ENCODE results near the gene C19orf81. TPM values are rescaled to one million over a fixed set of nuclear protein-coding genes. Genes with fewer than 3 reads are reported as not detected.
A peak's percentile ranks its signal among the peaks of the same experiment; 100 is the strongest.

Gene C19orf81
- total RNA-seq, 1 donor from 2014 or later, result not detected

DNA sequence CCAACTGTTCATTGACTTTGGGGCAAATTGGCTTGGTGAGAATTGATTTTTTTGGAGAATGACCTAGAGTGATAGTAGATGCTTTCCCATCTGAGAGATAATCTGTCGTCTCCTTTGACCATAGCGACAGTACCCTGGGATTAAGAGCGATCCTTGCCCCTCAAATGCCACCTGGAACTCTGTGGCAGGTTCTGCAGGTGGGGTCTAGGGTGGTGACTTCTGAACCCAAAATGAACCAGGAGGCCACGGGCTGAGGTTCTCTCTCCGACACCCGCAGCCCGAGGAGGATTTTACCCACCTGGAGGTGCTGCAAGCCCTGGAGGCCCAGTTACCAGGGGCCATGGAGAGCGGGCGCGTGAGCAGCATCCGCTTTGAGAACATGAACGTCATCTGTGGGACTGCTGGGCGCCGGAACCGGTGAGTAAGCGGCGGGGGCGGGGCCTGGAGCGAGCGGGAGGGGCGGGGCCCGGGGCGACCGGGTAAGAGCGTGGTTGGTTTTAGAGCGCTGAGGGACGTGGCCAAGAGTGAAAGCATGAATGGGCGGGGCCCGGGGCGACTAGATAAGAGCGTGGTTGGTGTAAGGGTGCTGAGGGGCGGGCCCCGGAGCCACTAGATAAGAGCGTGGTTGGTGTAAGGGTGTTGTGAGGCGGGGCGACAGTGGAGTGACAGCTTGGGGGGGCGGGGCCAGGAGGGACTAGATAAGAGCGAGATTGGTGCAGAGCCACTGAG, 8.6 kb downstream of the C19orf81 start:
- ATAC-seq, result peak; percentile 62
- DNase-seq (ENCODE audit: low spot score), result peak; percentile 48

DNA sequence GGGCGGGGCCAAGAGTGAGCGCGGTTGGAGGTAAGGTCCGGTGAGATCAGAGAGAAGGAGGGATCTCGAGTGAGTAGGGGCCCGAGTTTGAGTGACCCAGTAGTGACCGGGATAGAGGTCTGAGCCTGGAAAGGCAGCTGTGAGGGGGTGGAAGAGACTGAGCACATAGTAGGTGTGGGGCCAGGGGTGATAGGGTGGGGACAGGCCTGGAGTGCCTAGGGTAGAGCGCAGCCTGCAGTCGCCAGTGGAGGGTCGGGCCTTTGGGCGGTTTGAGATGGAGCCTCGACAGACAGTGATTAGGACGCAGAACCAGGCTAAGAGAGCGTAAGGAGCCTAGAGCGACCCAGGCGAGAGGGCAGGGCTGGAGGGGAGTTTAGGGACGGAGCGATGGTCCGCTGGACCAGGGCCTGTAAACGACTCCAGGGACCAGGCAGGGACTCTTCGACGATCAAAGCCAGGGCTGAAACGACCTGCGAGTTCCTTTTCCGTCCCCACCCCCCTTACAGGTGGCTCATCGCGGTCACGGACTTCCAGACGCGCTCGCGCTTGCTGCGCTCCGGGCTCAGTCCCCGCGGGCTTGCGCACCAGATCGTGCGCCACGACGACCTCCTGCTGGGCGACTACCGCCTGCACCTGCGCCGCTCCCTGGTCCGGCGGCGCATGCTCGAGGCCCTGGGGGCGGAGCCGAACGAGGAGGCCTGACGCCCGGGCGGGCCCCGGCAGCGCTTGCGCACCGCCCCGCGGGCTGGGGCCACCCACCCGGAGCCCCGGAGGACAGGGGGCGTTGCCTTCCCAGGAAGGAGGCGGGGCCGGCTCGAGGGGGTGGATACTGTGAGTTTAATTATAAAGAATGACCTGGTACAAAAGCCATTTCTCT, 9.4 kb downstream of the C19orf81 start:
- ATAC-seq, result peak; percentile 41
- DNase-seq (ENCODE audit: low spot score), result no peak

DNA sequence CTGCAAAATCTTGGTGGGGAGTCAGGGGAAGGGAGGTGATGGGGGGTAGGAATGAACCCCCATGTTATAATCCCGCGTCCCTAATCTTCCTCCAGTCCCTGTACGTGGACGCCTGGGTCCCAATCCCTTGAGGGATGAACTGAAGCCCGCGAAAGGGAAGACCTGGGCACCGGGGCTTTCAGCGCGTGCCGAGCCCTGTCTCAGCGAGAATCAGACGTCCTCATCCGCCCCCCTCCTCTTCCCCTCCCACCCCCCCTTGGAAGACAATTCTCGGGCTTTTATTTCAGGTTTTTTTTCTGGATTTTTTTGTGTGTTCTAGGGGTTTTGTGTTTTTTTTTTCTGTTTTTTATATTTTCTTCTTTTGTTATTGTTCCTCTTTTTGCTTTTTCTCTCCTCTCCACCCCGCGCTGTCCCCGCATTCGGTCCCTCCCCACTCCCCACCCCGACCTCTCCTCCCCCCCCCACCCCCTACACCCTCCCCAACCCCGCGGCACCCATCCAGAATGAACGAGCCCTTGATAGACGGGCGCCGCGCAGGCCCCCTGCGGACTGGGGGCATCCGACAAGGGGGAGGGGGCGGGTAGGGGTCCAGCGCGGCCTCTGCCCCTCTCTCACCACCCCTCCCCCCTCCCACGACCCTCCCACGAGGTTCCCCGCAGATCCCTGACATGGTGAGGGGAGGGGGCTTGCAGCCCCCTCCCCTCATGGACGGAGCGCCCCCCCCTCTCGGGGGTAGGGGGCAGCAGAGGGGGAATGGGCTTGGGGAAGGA, 10.3 kb downstream of the C19orf81 start:
- no peak for DNase-seq (ENCODE audit: low spot score)

DNA sequence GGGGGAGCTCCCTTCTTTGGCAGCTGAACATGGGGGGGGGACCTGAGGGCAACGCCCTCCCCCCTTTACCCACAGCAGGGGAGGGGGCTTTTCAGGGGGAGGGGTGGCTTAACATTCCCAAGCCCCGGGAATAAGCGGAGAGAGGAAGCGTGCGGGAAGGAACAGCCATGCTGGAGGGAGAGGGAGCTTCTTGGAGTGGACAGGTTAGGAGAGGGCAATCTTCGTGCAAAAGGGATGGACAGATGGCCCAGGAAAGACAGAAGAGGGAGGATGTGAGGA, 10.8 kb downstream of the C19orf81 start:
- no peak for DNase-seq (ENCODE audit: low spot score)
- ATAC-seq, result no peak

More for the DNA sequence above, 10.3 kb downstream of the C19orf81 start:
- no peak for ATAC-seq

DNA sequence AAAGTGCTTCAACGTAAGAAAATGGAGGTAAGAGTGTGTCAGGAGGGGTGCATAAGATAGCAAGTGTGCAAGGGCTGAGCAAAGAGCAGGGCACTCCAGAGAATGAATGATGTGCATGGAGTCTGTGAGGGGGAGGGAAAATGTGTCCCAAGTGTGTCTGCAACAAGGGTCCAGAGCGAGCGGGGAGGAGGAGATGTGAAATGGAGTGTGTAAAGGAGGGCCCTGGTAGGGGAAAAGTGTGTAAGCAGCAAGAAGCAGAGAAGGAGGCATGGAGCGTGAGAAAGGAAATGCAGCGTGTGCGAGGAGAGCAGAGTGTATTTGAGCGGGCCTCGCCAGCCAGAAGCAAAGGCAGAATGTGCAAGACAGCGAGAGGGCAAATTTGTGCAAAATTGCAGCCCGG, 11.8 kb downstream of the C19orf81 start:
- DNase-seq (ENCODE audit: low spot score) (no peak), ATAC-seq (no peak)

DNA sequence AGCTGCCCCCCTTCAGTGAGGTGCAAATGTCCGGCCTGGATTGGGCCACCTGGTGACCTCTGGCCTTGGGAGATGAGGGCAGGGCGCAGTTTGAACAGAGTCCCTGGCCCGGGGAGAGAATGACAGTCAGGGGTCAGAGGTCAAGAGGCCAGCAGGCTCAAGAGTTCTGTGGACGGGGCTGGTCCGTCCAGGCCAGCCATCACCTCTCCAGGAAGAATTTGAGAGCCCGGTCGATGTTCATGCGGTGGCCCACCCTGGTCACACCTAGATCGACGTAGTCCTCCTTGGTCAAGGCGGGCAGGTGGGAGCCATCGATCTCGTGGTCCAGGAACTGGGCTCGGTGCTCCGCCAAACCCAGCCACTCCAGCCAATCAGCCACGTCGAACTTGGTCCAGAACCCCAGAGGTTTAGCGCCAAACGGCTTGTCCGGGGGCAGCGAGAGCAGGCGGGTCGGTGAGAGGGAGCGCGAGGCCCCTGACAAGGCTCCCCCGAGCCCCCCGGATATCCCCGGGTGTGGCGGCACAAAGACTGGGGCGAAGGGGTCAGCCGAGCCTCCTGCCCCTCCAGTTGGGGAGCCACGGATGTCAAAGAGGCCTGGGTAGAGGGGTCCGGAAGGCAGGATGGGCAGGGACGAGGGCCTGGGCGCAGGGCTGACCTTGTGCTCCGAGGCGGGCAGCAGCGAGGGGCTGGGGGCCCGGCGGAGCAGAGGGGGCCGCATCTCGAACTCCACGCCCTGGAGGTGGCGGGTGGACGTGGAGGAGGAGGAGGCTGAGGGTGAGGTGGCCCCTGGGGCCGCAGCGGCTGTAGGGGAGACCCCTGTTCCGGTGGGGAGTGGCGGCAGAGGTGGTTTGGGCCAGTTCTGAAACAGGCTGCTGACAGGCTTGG, 12.8 kb downstream of the C19orf81 start:
- no peak for DNase-seq (ENCODE audit: low spot score)
- no peak for ATAC-seq

DNA sequence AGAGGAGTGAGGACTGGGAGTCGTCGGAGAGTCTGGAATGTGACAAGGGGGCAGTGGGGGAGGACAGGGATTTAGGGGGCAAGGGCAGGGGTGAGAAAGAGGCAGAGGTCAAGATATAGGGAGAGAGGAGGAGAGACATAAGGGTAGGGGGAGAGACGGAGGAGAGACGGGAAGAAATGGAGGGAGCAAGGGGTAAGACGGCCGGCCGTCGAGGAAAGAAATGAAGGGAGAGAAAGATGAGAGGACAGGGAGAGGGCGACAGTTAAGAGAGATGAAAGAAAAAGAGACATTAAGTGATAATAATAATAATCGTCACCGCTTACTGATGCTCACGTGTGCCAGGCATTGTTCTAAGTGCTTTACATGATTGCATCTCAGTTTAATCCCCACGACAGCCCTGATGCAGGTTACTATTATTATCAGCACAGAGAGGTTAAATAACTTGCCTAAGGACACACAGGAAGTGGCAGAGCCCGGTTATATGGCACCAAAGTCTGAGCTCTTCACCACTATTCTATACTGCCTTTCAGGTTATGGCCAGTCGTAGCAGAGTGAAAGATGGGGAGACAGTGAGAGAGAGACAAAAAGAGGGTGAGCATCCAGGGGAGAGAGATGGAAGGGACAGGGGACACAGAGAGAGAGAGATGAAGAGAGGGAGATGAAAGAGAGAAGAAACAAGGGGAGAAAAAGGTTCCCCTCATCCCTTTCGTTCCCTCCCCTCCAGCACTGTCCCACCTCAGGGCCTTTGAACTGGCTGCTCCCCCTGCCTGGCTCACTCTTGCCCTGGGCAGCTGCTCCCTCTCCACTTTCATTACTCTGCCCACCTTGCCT, 13.6 kb downstream of the C19orf81 start:
- ATAC-seq, result no peak

DNA sequence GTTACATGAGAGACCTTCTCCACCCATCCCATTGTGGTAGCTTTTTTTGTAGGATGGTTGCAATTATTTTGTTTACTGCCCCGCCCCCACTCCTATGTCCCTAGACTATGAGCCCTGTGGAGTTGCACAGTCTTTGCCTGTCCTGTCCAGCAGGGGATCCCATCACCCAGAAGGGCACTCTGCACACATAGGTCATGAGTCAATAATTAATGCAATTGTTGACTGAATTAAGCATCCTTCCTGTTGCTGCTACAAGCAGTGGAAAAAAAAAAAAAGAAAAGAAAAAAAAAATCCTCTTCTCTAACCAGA, 14.2 kb downstream of the C19orf81 start:
- ATAC-seq (no peak), DNase-seq (ENCODE audit: low spot score) (no peak)

More for the DNA sequence above, 13.6 kb downstream of the C19orf81 start:
- DNase-seq (ENCODE audit: low spot score), result no peak

DNA sequence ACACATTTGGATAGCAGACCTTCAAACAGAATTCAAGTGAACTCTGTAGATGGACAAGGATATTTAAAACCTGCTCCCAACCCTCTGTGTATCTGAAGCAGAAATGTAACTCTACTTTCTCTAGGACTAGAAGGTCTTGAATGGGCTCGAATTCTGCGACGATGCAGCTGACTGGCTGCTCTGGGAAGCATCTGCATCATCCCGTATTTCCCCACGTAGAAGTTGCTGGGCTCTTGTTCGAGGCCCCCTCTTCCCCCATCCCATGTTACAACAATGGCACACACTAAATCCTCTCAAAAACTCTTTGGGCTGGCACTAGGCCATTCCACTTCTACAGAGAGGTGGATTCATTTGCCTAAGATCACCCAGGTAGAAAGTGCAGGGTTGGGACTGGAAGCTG, 15.0 kb downstream of the C19orf81 start:
- ATAC-seq (no peak), DNase-seq (ENCODE audit: low spot score) (no peak)

DNA sequence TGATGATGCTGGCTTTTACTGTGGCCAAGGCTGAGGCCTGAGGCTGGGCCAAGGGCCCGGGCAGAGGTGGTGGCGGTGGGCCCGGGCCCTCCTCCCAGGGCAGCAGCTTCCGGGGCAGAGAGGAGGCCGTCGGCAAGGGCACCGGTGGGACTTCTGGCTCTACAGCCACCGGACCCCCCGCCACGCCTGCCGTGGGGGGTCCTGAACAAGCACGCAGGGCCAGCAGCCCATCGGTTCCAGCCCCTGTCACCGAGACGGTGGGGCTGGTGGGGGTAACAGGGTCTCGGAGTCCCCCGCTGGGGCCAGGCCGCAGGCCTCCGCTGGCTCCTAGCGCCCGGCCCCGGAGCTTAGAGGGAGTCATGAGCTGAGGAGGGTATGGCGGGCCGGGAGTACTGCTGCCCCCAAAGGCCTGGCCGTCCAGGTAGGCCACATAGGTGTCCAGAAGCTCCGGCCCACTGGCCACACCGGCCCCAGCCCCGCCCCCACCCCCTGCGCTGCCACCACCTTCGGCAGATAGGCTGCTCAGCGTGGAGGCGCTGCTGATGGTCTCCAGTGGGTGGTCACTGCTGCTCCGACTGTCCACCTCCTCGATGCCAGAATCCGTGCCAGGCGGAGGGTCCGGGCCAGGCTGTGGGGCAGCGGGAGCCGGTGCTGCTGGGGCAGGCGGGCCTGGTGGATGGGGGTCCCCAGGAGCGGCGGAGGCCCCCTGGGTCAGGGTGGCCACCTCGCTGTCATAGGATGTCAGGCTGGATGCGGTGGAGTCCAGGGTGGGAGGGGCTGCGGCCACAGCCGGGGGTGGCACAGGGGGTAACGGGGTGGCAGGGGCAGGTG, 17.3 kb downstream of the C19orf81 start:
- no peak for DNase-seq (ENCODE audit: low spot score)
- ATAC-seq, result no peak

DNA sequence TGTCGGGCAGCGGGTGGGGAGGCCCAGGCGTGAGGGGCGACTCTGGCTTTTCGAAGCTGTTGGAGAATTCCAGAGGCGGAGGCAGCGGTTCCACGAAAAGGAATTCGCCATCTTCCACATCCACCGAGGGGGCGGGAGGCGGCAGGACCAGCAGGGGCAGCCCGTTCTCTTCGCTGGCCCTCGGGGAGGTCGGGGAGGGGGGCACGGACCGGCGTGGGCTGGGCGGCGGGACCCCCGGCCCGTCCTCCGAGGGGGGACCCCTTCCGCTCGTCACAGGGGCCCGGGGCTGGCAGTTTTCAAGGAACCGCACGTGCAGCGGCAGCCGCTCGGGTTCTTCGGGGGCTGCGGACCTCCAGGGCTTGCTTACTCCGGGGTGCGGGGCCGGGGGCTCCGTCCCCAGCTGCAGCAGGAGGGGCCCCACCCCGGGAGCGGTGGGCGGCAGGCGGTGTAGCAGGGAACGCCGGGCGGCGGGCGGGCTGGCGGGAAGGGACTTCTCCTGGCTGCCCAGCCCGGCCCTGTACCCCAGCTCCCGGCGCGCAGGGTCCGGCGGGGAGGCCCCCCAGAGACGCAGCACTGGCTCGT, 18.0 kb downstream of the C19orf81 start:
- no peak for DNase-seq (ENCODE audit: low spot score)
- no peak for ATAC-seq

DNA sequence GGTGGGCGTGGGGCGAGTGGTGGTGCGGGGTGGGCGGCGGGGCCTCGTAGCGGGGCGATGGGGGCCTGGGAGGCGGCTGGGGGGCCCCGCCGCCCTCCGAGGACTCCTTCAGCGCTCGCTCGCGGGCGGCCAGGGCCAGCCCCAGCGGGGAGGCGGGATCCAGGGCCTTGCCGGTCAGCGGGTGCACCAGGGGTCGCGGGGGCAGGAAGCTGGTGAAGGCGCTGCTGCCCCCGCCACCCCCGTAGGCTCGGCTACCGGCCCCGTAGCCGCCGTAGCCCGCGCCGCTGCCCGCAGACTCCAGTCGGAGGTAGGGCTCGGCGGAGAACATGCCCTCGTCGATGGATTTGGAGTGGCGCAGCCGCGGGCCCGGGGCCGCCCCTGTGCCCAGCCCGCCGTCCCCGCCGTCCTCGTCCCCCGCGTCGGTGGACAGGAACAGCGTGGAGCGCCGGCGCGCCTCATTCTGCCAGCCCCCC, 18.6 kb downstream of the C19orf81 start:
- DNase-seq (ENCODE audit: low spot score) (no peak), ATAC-seq (no peak)

DNA sequence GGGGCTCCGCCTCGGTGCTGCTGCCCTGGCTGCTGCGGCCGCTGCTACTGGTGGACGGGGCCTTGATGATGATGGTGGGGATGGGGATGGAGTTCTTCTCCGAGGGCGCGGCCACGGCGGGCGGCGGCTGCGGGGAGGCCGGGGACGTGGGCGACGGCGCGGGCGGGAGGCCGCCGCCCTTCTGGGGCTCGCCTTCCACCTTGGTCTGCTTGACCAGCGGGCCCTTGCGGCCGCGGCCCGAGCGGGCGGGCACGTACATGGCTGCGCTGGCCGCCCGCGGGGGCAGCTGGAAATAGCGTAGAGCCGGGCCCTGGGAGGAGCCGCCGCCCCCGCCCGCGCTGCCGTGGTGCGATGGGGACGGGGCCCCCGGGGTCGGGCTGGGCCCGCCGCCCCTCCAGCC, 19.2 kb downstream of the C19orf81 start:
- no peak for DNase-seq (ENCODE audit: low spot score)
- ATAC-seq, result no peak

DNA sequence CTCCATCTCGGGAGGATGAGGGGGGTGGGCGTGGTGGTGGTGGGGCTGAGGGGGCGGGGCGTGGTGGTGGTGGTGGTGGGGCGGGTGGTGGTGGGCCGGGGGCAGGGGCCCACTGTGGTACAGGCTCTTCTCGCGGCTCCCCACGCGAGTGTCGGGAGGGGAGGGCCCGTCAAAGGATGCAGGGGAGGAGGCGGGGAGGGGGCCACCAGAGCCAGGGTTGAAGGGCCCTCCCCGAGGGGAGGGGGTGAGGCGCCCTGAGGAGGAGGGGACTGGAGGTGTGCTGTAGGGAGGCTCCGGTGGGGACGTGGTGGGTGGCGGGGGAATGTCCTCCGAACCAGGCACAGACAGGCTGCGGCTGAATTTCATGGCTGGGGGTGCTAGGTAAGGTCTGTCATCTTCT, 19.6 kb downstream of the C19orf81 start:
- DNase-seq (ENCODE audit: low spot score) (no peak), ATAC-seq (no peak)

DNA sequence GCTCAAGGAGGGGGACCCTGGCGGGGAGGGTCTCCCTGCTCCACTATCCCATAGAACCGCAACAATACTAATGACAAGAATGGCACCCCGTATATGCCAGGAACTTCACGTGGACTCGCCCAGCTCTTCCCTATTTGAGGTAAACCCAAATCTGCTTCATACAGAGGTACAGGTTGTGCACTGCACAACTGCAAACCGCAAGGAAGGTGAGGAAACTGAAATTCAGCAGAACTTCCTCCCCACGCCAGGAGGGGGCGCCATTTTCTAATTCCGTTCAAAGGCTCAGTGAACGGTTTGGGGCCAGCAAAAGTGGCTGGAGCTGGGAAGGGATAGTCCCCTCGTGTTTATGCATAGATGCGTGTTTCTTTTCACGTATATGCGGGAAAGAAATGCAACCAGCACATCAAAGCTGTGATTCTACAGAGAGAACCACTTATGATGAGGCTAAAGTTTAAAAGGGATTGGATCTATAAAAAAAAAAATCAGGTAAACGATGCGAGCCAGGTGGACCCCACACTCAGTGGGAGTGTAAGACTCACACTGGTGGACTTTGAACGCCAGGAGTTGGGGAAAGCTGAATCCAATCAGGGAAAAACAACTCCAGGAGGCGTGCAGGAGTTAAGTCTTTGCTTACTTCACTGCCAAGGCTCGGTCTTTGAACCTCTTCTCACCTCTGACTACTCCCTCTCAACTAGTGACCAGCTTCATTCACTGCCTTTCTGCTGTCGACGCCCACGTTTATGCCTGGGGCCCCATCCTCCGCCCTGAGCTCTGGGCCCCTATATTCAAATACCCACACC, 20.3 kb downstream of the C19orf81 start:
- peak; percentile 54 for ATAC-seq
- no peak for DNase-seq (ENCODE audit: low spot score)

DNA sequence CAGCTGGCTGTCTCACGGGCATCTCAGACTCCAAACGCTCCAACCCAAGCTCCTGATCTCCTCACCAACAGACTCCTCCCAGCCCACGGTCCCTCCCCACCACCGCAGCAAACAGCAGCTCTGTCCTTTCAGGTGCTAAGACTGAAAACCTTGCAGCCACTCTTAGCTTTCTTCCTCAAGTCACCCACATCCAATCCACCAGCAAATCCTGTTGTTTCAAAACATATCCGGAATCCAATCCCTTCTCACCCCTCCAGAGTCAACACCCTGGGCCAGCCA, 20.8 kb downstream of the C19orf81 start:
- ATAC-seq (no peak), DNase-seq (ENCODE audit: low spot score) (no peak)

DNA sequence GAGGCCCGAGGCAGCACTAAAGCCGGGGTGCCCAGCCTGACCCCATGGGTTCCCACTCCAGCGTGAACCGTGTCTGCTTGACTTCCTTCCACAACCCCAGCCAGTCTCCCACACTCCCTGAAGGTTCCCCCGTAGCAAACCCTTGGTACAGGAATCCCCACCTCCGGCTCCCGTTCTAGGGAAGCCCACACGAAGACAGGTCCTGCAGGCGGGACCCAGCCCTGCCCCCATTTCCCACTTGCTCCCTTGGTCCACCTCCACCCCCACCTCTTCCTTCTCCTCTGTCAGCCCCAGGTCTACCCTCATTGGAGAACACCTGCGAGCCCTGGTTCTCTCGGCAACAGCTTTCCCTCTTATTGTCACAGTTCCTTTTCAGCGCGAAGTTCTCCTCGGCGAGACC, 23.9 kb downstream of the C19orf81 start:
- no peak for ATAC-seq
- DNase-seq (ENCODE audit: low spot score), result no peak

DNA sequence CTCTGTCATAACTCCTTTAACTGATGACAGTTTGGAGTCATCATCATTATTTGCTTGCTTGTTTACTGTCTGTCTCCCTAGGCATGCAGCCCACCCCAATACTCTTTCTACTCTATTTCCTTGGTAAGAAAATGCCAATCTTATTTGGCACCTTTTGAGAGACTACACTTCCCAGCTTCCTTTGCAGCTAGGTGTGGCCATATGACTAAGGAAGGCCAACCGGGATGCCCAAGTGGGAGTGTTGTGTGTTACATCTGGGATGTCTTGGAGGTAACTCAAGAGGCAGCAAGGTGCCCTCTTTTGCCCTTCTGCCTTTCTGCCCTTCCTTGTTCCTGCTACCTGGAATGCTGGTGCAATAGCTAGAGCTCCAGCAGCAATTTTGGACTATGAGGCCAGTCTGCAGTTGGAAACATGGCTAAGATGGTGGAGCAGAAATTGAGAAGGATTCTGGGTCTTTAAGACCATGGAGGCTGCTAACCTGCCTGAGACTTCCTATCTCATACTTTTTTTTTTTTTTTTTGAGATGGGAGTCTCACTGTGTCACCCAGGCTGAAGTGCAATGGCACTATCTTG, 27.5 kb downstream of the C19orf81 start:
- no peak for ATAC-seq

More for the DNA sequence above, 27.5 kb downstream of the C19orf81 start:
- no peak for DNase-seq (ENCODE audit: low spot score)

Data from left lobe of liver (tissue), 2 donors.